Measurements from ENCODE around the gene CDC42BPB. TPM values are rescaled to one million over a fixed set of nuclear protein-coding genes. Genes with fewer than 3 reads are reported as not detected.

CDC42BPB gene
- polyA plus RNA-seq, 1 of the 3 experiments (the other 2 are of a cell fraction): 61.6 TPM

DNA sequence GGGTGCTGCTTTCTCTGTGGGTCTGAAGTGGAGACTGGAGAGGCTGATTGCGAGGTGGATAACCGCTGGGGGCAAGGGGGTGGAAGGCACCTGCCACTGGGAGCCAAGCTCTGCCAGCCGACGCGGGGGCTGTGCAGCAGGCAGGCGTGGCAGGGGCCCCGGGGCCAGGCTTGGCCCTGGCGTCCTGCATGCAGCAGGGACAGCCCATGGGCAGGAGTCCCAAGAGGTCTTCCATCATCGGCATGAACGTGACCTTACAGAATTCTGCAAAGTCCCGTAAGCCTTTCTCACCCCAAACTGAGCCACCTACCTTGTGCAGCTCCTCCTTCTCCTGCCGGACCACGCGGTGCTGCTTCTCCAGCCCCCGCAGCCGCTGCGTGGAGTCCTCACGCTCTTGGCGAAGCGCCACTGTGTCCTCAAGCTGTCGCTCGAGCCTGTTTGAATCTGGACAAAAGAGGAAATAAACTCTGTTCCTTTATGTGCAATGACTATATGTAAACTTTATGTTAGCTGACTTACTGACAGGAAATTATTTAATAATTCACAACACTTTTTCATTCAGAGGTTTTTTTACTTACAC, 83.6 kb downstream of the CDC42BPB start:
- no peak overlapping the region for H2AFZ ChIP-seq (ENCODE audit: low read depth)
- no peak overlapping the region for H3K27ac ChIP-seq (ENCODE audit: low read depth in 2 of 2, low read length in 1 of 2)
- no peak for TF ChIP-seq GABPA (IDR thresholded peaks at IDR 0.05; ENCODE audit: low read depth)
- TF ChIP-seq, protein P1, sequence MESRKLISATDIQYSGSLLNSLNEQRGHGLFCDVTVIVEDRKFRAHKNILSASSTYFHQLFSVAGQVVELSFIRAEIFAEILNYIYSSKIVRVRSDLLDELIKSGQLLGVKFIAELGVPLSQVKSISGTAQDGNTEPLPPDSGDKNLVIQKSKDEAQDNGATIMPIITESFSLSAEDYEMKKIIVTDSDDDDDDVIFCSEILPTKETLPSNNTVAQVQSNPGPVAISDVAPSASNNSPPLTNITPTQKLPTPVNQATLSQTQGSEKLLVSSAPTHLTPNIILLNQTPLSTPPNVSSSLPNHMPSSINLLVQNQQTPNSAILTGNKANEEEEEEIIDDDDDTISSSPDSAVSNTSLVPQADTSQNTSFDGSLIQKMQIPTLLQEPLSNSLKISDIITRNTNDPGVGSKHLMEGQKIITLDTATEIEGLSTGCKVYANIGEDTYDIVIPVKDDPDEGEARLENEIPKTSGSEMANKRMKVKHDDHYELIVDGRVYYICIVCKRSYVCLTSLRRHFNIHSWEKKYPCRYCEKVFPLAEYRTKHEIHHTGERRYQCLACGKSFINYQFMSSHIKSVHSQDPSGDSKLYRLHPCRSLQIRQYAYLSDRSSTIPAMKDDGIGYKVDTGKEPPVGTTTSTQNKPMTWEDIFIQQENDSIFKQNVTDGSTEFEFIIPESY (IDR thresholded peaks at IDR 0.05; ENCODE audit: borderline replicate concordance, low read depth): no peak
- TF ChIP-seq, protein P2, sequence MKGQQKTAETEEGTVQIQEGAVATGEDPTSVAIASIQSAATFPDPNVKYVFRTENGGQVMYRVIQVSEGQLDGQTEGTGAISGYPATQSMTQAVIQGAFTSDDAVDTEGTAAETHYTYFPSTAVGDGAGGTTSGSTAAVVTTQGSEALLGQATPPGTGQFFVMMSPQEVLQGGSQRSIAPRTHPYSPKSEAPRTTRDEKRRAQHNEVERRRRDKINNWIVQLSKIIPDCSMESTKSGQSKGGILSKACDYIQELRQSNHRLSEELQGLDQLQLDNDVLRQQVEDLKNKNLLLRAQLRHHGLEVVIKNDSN (IDR thresholded peaks at IDR 0.05; ENCODE audit: borderline replicate concordance, low read depth): no peak
- TF ChIP-seq RAD21 (IDR thresholded peaks at IDR 0.05; ENCODE audit: low read length): no peak
- TF ChIP-seq, protein P3, sequence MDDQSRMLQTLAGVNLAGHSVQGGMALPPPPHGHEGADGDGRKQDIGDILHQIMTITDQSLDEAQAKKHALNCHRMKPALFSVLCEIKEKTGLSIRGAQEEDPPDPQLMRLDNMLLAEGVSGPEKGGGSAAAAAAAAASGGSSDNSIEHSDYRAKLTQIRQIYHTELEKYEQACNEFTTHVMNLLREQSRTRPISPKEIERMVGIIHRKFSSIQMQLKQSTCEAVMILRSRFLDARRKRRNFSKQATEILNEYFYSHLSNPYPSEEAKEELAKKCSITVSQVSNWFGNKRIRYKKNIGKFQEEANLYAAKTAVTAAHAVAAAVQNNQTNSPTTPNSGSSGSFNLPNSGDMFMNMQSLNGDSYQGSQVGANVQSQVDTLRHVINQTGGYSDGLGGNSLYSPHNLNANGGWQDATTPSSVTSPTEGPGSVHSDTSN (IDR thresholded peaks at IDR 0.05): no peak
- TF ChIP-seq RXRA (IDR thresholded peaks at IDR 0.05; ENCODE audit: borderline replicate concordance, low read depth): no peak
- no peak for TF ChIP-seq RCOR1 (IDR thresholded peaks at IDR 0.05; ENCODE audit: low read length)
- TF ChIP-seq, protein P4, sequence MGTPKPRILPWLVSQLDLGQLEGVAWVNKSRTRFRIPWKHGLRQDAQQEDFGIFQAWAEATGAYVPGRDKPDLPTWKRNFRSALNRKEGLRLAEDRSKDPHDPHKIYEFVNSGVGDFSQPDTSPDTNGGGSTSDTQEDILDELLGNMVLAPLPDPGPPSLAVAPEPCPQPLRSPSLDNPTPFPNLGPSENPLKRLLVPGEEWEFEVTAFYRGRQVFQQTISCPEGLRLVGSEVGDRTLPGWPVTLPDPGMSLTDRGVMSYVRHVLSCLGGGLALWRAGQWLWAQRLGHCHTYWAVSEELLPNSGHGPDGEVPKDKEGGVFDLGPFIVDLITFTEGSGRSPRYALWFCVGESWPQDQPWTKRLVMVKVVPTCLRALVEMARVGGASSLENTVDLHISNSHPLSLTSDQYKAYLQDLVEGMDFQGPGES (IDR thresholded peaks at IDR 0.05; ENCODE audit: low read depth, low read length): no peak
- TF ChIP-seq POLR2AphosphoS5 (IDR thresholded peaks at IDR 0.05; ENCODE audit: low read depth, low read length): no peak
- TF ChIP-seq TCF12 (IDR thresholded peaks at IDR 0.05): no peak
- CTCF ChIA-PET: interaction anchor here (1.1 to 2.3 kb wide), 3 partner anchors 18 to 280 kb away, joined by 3 to 6 read pairs (median 6); no protein-coding TSS in a partner anchor
- WGBS (ENCODE audit: low lambda C conversion rate): 87% methylated on average over 21 of the region's 22 CpGs
- H3K79me2 ChIP-seq (ENCODE audit: insufficient read depth): peaks cover 18% of the 10 kb centered on the region; the same call in 1 of the 2 replicates
- H3K36me3 ChIP-seq (replicated peaks in 1 of 2; ENCODE audit: control insufficient read depth in 1 of 2, insufficient read depth in 2 of 2, low read length in 1 of 2): peaks cover 53 to 72% of the 10 kb centered on the region in 2 experiments
- H3F3A ChIP-seq (replicated peaks; ENCODE audit: insufficient read depth): peaks cover 12% of the 10 kb centered on the region
- H4K20me1 ChIP-seq (ENCODE audit: insufficient read depth): peaks cover 9% of the 10 kb centered on the region
- POLR2A ChIA-PET: no interaction called here
- H3K9me3 ChIP-seq: no peaks in the 10 kb centered on the region
- no peak overlapping the region for H3K4me2 ChIP-seq
- no peaks in the 10 kb centered on the region for H3K9me2 ChIP-seq
- peaks cover 0 to 3% of the 10 kb centered on the region in 2 experiments; a peak in 1 of 4 replicates for H3K4me1 ChIP-seq (ENCODE audit: control insufficient read depth in 1 of 2, insufficient read depth in 2 of 2, low read depth in 1 of 2, low read length in 1 of 2)
- DNase-seq: no peak
- H3K4me3 ChIP-seq (ENCODE audit: low read depth in 2 of 2, low read length in 1 of 2): no peak overlapping the region
- H3K9ac ChIP-seq: no peak overlapping the region
- no peaks in the 10 kb centered on the region for H3K27me3 ChIP-seq (ENCODE audit: insufficient read depth)
